NT2/D1 (cell line): Measurements from ENCODE around the gene PRR18.

Experiments used
- SUZ12 ChIP-seq: IDR thresholded peaks from 2 replicates; pipeline ENCODE4 v1.6.1; 2011; ENCODE audit not compliant: insufficient read length, insufficient read depth; ENCODE audit errors: extremely low read depth
- YY1 ChIP-seq: IDR thresholded peaks from 2 replicates; pipeline ENCODE4 v1.6.1; 2011; ENCODE audit not compliant: insufficient read length, insufficient read depth
- ZNF274 ChIP-seq: IDR thresholded peaks from 2 replicates; pipeline ENCODE4 v1.6.1; 2011; ENCODE audit warnings: mild to moderate bottlenecking, low read depth, low read length

DNA sequence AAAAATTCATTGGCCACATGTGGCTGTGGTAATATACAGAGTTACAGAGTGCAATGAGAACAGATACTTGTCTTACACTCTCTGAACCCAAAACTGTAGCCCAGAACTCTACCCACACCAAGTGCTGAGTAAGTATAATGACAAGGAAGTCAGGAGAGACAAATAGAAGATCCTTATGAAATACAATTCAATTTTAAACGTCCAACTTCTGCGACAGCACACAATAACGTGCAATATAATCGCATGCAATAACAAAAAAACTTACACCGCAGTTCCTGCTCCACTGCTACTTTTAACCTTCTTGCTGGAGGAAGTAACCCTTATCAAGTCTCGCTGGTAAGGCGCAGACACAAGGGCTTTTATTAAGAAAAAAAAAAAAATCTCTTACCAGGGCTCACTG, 33.3 kb upstream of the PRR18 start:
- TF ChIP-seq ZNF274 (no peak), SUZ12 (no peak), YY1 (no peak)
